ENCODE data around the gene NELL1.

Gene NELL1

DNA sequence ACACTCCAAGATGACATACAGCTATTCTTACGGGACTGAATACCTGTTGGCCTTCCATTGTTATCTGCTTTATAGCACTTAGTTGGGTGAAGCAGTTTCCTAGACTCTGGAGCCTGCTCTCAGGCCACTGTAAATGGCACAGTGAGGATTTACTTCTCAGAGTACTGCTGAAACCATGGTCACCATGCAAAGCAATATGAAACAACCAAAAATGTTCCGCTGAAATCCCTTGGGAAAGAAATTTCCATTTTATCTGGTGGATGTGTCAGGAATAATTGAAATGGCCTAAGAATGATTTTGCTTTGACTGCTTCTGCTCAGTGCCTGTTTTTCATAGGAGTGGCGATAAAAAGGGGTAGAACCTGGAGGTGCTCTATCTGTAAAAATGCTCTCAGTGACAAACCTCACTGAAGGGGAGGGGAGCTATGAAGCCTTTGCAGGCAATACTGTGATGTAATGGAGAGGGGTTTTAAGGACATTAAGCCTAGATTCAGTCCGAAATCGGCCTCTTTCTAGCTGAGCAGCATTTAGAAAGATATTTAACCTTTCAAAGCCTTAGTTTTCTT lies 871.9 kb downstream of the NELL1 start:
- in situ Hi-C loops (cut with MboI; ENCODE audit: low sequenced_read_pairs), result no loop called here

DNA sequence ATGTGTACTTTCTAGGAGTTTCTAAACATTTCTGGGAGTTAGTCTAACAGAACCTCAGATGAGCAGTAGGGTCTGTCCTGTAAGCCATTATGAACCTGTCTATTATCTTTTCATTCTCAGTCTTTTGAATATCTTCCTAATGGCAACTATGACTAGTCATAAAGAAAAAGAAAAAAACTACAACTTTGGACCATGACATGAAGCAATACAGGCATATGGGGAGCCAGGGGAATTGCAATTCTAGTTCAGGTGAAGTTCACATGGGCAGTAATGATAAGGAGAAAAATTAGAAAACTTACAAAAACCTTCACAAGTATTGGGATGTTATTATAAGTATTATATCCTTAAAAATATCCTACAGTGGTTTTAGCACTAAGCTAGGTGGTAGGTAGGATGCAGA lies 874.5 kb downstream of the NELL1 start:
- in situ Hi-C loops (cut with MboI; ENCODE audit: low sequenced_read_pairs), result no loop called here

DNA sequence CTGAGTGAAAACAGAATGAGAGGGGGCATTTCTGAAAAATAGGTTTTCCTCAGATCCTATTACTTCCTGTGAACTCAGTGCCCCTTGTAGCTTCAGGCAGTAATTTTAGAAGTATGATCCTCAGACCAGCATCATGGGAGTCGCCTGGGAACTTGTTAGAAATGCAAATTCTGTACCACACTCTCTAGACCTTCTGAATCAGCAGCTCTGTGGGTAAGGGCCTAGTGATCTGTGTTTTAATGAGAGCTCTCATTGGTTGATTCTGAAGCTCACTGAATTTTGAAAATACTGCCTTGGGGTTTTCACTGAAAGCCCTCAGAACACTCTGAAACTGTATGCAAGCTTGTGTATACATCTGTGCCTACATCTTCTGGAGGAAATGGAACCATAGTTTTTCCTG lies 876.3 kb downstream of the NELL1 start:
- in situ Hi-C loops (cut with MboI; ENCODE audit: low sequenced_read_pairs), result no loop called here

DNA sequence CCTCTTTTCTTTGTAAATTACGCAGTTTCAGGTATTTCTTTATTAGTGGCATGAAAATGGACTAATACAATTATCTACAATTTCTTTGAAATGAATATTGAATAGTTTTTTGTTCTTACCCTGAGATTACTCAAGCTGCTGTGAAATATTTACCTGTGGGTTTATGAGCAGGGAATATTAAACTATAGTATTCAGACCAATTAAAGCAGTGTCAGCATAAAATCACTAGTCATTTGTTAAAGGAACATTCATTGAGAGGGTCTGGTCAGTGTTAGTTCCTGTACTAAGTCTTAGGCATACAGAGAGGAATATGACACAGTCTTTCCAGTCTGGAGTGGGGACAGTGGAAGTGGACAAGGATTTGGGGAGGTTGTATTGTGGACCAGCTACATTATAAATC lies 877.3 kb downstream of the NELL1 start:
- in situ Hi-C loops (cut with MboI; ENCODE audit: low sequenced_read_pairs), result no loop called here

DNA sequence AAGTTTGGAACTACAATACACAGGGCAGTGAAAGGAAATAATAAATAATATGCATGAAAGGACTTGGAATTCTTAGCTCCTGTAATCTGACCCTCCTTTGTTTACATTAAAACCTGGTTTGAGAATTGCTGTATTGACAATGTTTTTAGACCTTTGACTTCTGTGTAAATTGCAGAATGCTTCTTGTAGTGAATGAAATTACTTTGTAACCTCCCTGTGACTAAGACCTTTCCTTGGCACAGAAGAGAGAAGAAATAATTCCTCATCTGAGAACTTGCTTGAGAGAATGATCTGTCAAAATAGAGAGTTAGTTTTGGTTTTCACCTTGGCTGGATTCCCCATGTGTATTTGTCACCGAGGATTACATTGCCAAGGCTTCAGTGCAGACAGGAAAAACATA lies 883.5 kb downstream of the NELL1 start:
- in situ Hi-C loops (cut with MboI; ENCODE audit: low sequenced_read_pairs), result no loop called here

DNA sequence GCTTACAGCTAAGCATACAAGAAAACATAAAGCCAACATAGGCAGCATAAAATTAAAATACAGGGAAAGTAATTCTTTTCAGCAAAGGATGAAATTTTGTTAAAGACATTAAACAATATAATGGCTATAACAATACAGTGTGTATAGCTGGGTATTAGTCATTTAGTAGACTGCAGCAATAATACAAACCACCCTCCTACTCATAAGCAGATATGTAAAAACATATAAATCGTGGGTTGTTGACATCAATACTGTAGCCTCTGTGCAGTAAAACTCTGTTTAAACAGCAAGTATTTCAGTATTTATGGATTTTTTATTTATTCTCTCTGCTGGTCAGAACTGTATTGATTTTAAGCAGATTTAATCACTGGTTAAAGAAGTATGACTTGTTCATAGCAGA lies 884.4 kb downstream of the NELL1 start:
- in situ Hi-C loops (cut with MboI; ENCODE audit: low sequenced_read_pairs), result no loop called here

DNA sequence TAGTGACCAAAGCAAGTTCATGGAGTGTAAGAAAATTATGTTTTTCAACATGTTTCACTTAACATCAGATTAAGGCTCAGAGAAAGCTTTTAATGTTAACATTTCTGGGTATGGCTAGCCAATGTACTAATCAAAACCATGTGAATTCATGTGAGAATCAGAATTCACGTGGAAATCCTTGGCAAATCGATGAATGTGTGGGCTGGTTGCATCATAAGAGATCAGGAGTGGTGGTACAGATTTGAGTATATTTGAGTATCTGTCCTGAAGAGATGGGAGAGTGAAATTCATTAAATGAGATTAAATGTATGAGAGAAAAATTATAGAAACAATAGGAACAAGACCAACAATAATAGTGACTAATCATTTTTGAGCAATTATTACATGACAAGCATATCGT lies 884.9 kb downstream of the NELL1 start:
- in situ Hi-C loops (cut with MboI; ENCODE audit: low sequenced_read_pairs), result no loop called here

DNA sequence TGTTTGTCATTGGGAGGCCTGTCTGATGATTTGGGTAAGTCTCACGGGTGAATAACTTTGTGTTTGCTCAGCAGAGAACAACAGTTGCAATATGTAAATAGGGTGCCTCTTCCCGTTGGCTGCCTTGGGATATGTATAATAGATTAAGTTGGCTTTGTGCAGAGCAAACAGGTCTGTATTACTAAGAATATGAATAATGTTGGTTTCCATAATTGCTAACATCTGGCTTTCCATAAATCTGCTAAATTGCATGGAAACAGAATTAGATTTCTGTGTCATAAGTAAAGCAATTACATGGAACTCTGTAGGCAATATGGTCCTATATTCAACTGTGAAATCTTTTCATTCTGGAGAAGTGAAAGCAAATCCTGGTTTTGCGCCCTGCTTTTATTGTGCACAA lies 887.5 kb downstream of the NELL1 start:
- in situ Hi-C loops (cut with MboI; ENCODE audit: low sequenced_read_pairs), result no loop called here

DNA sequence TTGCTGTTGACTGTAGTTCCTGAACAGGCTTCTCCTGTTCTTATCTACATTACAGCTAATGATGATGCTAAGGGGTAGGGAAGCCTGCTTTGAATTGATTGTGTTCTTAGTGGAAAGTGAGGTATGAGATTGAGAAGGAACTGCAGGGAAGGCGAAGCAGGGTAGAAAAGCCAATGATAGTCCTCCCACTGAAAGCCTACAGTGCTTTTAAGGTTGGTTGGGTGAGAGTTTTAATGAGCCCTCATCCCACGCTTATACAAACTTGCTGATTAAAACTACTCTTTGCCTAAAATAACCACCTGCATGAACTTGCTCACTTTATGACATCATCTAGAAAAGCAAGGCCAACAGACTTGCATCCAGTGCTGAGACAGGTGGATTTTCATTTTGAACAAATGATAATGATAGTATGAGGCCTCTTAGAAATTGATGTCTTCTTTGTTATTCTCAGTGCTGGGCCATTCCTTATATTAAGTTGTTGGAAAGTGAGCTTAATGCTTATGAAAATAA lies 891.1 kb downstream of the NELL1 start:
- in situ Hi-C loops (cut with MboI; ENCODE audit: low sequenced_read_pairs), result no loop called here

DNA sequence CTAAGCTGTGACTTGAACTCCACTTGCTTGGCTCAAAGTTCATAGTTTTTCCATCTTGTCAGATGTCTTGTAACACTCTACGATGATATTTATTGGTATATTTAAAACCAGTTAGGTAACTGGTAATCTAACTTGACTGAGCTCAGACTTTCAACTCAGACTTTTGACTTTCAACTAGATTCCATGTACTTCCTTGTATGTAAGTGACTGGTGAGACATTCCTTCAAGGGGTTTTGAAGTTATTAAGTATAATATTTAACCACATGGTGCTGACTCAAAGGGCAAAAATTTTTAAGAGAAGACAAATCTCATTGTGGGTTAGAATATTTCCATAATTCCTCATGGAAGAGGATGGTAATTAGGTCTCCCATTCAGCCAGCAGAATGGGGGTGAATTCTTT lies 892.2 kb downstream of the NELL1 start:
- in situ Hi-C loops (cut with MboI; ENCODE audit: low sequenced_read_pairs), result no loop called here

DNA sequence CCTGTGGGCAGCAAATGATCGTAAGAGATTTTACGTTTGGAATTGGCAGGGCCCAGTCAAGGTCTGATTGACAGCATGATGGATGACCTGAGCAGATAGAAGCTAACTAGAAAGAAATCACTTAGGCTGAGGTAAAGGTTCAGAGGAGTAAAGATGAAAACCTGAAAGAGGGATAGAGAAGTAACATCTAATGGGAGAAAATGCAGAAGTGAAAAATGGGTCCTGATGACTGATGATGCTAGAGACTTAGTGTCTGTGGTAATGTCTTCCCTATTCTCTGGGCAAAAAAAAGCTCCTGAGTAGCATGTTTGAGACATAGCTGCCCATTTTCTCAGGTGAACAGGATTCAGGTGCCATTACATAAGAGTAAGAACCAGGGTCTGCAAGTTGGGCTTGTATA lies 894.7 kb downstream of the NELL1 start:
- in situ Hi-C loops (cut with MboI; ENCODE audit: low sequenced_read_pairs), result no loop called here

DNA sequence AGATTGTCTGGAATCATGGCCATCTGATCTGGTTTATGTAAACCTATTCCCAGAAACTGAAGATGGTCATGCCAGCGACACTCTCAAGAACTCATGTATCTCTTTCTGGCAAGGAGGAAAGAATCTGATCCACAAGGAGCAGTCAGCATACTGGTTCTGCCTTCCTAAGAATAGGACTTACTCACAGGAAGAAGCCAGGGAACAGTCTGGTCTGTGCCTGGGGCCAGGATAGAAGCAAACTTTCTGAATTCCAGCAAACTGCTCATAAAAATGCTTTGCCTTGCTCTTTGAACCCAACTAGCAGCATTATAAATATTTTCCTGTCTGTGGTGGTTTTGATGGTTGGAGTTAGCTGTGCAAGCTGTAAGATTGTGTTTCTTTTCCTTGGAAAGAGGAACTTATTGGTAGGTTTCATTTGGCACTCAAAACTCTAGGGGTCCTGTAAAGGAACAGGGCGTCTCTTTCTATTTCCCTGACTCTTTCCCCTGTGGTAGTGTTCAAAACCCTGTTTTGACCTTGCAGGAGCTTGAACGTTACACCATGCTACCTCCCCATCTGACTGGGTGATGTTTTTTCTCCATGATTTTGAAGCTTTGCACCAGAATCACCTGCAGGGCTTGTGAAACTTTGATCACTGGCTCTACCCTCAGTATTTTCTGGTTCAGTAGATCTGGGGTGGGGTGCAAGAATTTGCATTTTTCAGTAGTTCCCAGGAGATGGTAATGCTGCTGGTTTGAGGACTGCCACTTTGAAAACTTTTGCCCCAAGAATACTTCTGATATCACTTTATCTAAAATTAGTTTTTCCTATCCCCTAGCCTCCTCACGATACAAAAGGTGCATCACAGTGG lies 895.7 kb downstream of the NELL1 start:
- in situ Hi-C loops (cut with MboI; ENCODE audit: low sequenced_read_pairs), result no loop called here

DNA sequence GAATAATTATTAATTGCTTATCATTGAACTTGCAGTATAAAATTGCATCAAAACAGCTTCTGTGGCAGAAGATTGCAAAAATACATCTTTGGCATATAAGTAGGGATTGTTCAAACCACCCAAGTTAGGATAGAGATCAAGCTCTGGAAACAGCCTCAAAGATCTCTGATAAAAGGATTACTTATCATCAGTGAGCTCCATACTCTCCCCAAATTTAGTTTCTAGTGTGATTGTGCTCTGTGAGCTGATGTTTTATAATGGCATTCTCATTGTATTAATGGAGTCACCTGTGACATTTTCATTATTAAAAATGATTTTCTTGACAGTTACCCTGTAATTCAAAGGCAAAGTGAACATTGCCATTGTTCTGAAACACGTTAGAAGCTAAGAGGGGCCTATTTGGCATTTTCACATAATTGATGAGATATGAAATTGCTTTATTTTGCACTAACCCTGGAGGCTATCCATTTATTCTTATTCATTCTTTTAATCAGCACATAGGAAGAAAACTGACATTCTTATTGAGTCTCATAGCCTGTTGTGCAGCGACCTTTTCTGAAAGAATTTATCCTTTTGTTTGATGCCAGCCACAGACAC lies 897.2 kb downstream of the NELL1 start:
- in situ Hi-C loops (cut with MboI; ENCODE audit: low sequenced_read_pairs), result no loop called here

DNA sequence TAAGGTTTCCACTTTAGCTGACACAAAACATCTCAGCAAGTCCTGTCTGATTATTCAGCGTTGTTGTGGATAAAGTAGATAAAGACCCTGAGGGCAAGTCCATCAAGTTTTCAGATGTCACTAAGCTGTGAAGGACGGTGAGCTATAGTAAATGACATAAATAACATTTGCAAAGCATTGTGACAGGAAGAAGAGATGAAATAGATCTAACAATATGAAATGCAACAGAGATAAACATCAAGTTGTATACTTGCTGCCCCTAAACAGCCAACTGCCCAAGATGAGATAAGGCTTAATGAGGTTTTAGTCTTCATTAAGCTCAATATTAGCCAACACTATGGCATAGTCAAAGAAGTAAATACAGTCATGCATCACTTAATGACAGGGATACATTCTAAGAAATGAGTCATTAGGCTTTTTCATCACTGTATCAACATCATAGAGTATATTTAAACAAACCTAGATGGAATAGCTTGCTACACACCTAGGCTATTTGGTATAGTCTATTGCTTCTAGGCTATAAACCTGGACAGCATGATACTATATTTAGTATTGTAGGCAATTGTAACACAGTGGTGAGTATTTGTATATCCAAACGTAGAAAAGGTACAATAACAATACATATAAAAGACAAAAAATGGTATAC lies 898.4 kb downstream of the NELL1 start:
- in situ Hi-C loops (cut with MboI; ENCODE audit: low sequenced_read_pairs), result no loop called here

DNA sequence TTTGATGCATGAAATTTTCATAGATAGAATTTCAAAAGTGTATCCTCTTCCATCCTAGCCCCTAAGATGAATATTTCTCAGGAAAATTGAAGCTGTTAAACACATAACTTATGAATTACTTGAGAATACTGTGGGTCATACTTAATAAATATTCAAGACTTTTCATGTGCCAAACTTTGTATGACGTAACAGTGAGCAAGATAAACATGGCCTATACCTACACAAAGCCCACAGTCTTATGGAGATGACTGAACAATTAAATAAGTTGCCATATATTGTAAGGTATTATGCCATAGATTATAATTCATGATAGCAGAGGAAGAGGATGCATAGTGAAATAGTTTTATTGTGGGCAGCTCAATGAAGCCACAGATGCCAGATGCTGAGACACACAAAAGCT lies 902.8 kb downstream of the NELL1 start:
- in situ Hi-C loops (cut with MboI; ENCODE audit: low sequenced_read_pairs), result no loop called here

DNA sequence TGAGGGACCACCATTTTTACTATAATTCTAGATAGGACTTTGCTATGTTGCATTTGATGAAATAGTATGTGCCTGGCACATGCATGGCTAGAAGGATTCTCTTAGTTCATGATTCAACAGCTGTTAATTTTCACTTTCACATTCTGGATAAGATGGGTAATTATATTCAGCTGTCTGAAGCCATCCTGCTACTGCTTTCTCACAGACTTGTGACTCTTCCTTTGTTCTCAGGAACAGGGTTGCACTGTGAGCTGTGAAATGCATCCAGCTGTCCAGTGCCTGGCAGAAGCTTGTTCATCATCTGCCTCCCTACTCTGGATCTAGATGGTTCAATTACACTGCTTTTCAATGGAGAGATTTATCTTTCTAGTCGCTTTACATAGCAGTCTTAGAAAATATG lies 913.4 kb downstream of the NELL1 start:
- in situ Hi-C loops (cut with MboI; ENCODE audit: low sequenced_read_pairs), result no loop called here

DNA sequence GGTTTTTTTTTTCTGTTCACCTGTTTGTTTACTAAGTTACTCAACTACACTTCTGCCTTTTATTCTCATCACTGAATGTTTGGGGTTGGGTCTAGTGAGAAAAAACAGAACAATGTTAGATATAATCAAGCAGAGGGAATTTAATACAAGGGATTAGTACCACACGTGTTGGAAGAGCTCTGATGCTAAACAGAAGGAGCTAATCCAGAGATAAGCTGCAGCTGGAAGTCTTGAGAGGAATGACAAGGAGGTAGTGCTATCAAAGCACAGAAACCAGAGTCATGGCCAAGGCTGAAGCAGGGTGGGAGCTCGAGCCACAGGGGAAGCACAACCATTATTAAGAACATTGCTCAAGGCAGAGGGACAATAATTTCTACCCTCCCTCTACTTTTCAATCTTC lies 919.4 kb downstream of the NELL1 start:
- in situ Hi-C loops (cut with MboI; ENCODE audit: low sequenced_read_pairs), result no loop called here

DNA sequence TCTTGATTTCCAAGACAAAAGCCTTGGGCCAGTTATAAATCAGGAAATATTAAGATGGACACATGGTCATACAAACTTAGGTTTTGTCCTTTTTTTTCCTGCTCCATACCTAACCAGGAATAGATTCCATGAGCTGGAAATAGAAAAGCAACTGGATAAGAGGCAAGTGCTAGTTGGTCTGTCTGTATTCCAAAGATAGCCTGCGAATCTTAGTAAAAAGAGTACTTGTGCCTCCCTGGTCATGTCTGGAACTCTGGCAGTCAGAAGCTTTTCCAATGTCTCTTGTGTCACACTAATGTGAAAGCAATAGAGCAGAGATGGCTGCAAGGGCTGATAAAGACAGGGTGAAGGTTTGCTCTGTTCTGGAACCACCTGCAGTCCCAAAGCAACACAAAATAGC lies 933.3 kb downstream of the NELL1 start:
- in situ Hi-C loops (cut with MboI; ENCODE audit: low sequenced_read_pairs), result no loop called here

DNA sequence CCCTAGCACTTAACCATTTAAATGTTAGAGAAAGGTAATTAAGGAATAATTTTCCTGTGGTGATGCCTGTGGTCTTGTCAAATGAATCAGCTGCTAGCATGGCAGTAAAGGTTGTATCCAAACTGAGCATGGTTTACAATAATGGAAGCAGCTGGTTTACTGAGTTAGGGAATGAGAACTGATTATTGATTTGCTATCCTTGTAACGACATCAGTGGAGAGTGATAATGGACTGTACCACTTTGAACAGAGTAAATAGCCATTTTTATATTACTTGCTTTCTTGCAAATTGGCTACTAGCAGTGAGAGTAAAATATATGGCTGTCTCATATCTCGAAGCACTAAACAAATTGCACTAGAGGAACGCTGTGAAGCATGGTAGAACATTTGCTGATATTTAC lies 934.5 kb downstream of the NELL1 start:
- in situ Hi-C loops (cut with MboI; ENCODE audit: low sequenced_read_pairs), result no loop called here

DNA sequence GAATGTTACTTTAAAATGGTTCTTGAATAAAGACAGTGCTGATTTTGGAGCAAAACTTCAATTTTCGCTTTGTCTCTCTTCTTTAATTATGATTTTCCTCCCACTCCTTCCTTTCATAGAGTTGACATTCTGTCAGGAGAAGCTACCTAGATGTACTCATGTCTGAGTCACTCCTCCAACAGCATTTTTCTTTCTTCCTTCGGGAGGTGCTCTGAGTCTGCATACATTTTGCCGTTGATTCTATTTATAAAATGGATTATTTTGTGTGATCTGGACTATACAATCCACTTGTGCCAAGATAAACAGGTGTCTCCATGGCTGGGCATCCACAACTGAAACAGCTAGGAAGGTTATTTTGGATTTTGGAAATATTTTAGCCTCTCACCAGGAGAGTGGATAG lies 935.2 kb downstream of the NELL1 start:
- in situ Hi-C loops (cut with MboI; ENCODE audit: low sequenced_read_pairs), result no loop called here

DNA sequence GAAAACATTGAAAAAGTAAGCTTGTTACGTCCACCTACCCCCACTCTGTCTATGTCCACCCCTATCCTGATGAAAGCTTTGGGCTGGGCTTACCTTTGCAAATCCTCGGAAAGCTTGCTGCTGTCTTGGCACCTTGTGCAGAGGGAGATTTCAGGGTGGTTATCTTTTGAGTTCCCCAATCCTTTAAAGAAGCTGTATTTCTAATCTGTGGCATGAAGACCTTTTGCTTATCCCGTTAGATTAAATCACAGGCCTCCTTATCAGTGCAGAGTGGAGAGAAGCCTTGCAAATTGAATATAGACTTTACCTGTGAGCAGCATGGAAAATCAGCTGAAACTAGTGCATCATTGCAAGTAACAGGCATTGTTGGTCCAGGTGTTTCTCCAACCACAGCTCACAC lies 942.9 kb downstream of the NELL1 start:
- in situ Hi-C loops (cut with MboI; ENCODE audit: low sequenced_read_pairs), result no loop called here

DNA sequence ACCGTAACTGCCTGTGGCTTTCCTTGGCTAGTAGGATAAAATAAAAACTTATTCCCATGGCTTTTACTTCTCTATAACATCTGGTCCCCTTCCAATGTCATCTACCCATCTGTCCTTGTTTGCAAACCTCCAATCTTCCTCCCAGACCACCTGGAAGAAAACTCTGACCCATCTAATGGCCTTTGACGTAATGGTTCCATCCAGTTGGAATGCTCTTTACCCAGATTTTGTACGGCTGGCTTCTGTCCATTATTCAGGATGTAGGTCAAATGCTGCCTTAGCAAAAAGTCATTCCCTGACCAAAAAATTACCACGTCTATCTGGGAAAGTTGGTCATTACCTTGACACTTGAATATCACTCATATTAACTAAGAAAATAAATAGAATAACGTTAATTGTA lies 945.6 kb downstream of the NELL1 start:
- in situ Hi-C loops (cut with MboI; ENCODE audit: low sequenced_read_pairs), result no loop called here
